HUES64 (cell line): ENCODE measurements around the gene LDHD. TPM values are rescaled to one million over a fixed set of nuclear protein-coding genes. Genes with fewer than 3 reads are reported as not detected.

Experiments
- H3K27ac ChIP-seq: 2 replicates; pipeline ENCODE4 v1.7.0; 2013; ENCODE audit warnings: low read depth, low read length, inconsistent platforms
- H3K27me3 ChIP-seq: 2 replicates; pipeline ENCODE4 v1.6.1; 2013; ENCODE audit warnings: mild to moderate bottlenecking, low read length; ENCODE audit not compliant: insufficient read depth
- H3K36me3 ChIP-seq: 2 replicates; pipeline ENCODE4 v1.6.1; 2013; ENCODE audit warnings: mild to moderate bottlenecking, low read length; ENCODE audit not compliant: insufficient read depth
- H3K4me1 ChIP-seq: 2 replicates; pipeline ENCODE4 v1.6.1; 2013; ENCODE audit warnings: mild to moderate bottlenecking, low read length, moderate library complexity; ENCODE audit not compliant: insufficient read depth
- H3K4me3 ChIP-seq: 2 replicates; pipeline ENCODE4 v1.5.1; 2013; ENCODE audit warnings: mild to moderate bottlenecking, low read length, moderate library complexity
- H3K9ac ChIP-seq: 2 replicates; pipeline ENCODE4 v1.6.1; 2013; ENCODE audit warnings: mild to moderate bottlenecking, low read depth, low read length
- H3K9me3 ChIP-seq: 2 replicates; pipeline ENCODE4 v1.6.1; 2013; ENCODE audit warnings: low read depth, low read length; ENCODE audit not compliant: insufficient read depth
- WGBS: fragments of 150-250, 120-280 bp; methylation state at CpG from one replicate; pipeline ENCODE4 v1.1.7; 2013; ENCODE audit warnings: missing lambda C conversion rate; 5-methylcytosine and 5-hydroxymethylcytosine counted together
- polyA plus RNA-seq, 2 experiments: library from polyadenylated mRNA; stranded (reverse); fragments of 50-300 nt; gene quantifications; one replicate each; pipeline ENCODE4 v1.2.3, GENCODE V29; 2013

The LDHD gene
- polyA plus RNA-seq (2013, experiment 1 of 2) = 2.1 TPM
- 4.1 TPM for polyA plus RNA-seq (2013, experiment 2 of 2)

GRCh38 chr16:75116081-75116910 lies at the start of gene LDHD:
Gene LDHD (minus strand): TSS chr16:75116780. CDS start chr16:75116720, 60 bp downstream.
- Histone ChIP-seq H3K27me3 (no peaks in the 10 kb centered on the region), H3K9ac (no peak within 1 kb of the TSS), H3K27ac (peak within 1 kb of the TSS; percentile 73; the same call in 1 of the 2 replicates), H3K9me3 (peaks cover 6% of the 10 kb centered on the region), H3K4me3 (peak within 1 kb of the TSS; percentile 43), H3K36me3 (no peaks in the 10 kb centered on the region), H3K4me1 (peaks cover 51% of the 10 kb centered on the region)
- 42% methylated on average over 15 of the region's 15 CpGs for WGBS

DNA sequence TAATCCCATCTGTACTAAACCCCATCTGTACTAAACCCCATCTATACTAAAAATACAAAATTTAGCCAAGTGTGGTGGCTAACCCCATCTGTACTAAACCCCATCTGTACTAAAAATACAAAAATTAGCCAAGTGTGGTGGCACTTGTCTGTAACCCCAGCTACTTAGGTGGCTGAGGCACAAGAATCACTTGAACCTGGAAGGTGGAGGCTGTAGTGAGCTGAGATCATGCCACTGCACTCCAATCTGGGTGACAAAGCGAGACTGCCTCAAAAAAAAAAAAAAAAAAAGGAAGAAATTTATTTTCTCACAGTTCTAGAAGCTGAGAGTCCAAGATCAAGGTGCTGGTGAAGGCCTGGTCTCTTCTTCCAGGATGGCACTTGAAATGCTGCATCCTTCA lies 43.8 kb upstream of the LDHD start:
- no peaks in the 10 kb centered on the region for H3K27me3 ChIP-seq
- H3K9ac ChIP-seq = no peak overlapping the region
- 100% methylated on average over 1 of the region's 1 CpG for WGBS
- H3K9me3 ChIP-seq = no peaks in the 10 kb centered on the region; the same call in 1 of the 2 replicates
- H3K36me3 ChIP-seq = peaks cover 31% of the 10 kb centered on the region
- H3K27ac ChIP-seq = no peak overlapping the region
- no peaks in the 10 kb centered on the region for H3K4me1 ChIP-seq
- no peak overlapping the region for H3K4me3 ChIP-seq

DNA sequence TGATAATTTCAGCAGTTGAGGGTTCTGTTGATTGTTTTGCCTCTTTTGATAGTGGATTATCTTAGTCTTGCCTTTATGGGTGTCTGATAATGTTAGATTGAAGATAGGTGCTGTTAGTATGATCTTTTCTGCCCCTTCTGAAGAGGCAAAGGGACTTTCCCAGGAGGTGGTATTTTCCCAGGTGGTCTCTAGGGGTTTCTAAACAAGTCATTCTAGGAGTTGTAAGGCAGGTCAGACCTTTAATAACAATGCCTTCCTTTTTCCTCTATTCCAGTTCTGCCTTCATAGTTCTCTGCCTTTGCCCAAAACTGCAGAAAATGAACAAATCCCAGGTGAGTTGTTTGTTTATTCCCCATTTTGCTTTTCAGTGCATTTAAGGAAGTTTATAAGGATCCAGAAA lies 36.1 kb upstream of the LDHD start:
- Histone ChIP-seq H3K4me1 (0 out of 2 replicates have a peak, but pooled peaks cover 3% of the 10 kb centered on the region), H3K36me3 (peaks cover 63% of the 10 kb centered on the region), H3K9me3 (peaks cover 24% of the 10 kb centered on the region), H3K4me3 (no peak overlapping the region), H3K27me3 (no peaks in the 10 kb centered on the region), H3K27ac (no peak overlapping the region), H3K9ac (no peak overlapping the region)

GRCh38 chr16:75151798-75152197 lies 35.2 kb upstream of the LDHD start:
- WGBS = 42% methylated on average over 2 of the region's 2 CpGs
- peaks cover 57% of the 10 kb centered on the region for H3K36me3 ChIP-seq
- no peak overlapping the region for H3K4me3 ChIP-seq
- H3K4me1 ChIP-seq = 0 out of 2 replicates have a peak, but pooled peaks cover 3% of the 10 kb centered on the region
- no peak overlapping the region for H3K27ac ChIP-seq
- no peaks in the 10 kb centered on the region for H3K27me3 ChIP-seq
- H3K9me3 ChIP-seq = peaks cover 24% of the 10 kb centered on the region
- H3K9ac ChIP-seq = no peak overlapping the region

GRCh38 chr16:75148311-75149195 lies 32.0 kb upstream of the LDHD start, which contains the start of gene ZFP1:
Gene ZFP1 (plus strand): TSS chr16:75148524. CDS start chr16:75152952, 4,428 bp downstream.
- under 1% methylated on average over 93 of the region's 93 CpGs for WGBS
- Histone ChIP-seq H3K4me3 (peak within 1 kb of the TSS; percentile 76), H3K9me3 (peaks cover 24% of the 10 kb centered on the region), H3K36me3 (peaks cover 31% of the 10 kb centered on the region), H3K27ac (peak within 1 kb of the TSS; percentile 92), H3K27me3 (no peaks in the 10 kb centered on the region), H3K4me1 (0 out of 2 replicates have a peak, but pooled peaks cover 3% of the 10 kb centered on the region), H3K9ac (peak within 1 kb of the TSS; percentile 83)

DNA sequence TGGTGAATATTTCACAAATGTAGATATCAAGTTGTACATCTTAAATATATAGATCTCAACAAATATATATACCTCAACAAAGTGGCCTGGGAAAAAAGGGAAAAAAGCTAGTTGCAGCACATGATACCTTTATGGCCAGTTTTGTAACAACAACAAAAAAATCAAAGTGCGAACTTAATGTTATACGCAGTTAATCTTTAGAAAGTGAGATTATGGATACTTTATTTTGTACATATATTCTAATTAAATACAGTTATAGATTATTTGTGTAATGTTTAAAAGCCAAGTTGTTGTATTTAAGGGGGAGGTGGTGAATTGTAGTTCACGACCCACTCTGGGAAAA lies 31.4 kb upstream of the LDHD start:
- Histone ChIP-seq H3K9me3 (peaks cover 24% of the 10 kb centered on the region), H3K9ac (no peak overlapping the region), H3K4me1 (0 out of 2 replicates have a peak, but pooled peaks cover 3% of the 10 kb centered on the region), H3K4me3 (peak overlapping the region; percentile 76), H3K27ac (no peak overlapping the region), H3K36me3 (peaks cover 25% of the 10 kb centered on the region), H3K27me3 (no peaks in the 10 kb centered on the region)
- 5% methylated on average over 1 of the region's 3 CpGs for WGBS

- Histone ChIP-seq H3K9ac (no peak overlapping the region), H3K27me3 (no peaks in the 10 kb centered on the region), H3K4me1 (0 out of 2 replicates have a peak, but pooled peaks cover 3% of the 10 kb centered on the region), H3K9me3 (no peaks in the 10 kb centered on the region), H3K36me3 (no peaks in the 10 kb centered on the region), H3K4me3 (no peak overlapping the region), H3K27ac (no peak overlapping the region)
- 95% methylated on average over 6 of the region's 6 CpGs for WGBS
These were observed 27.4 kb upstream of the LDHD start for GRCh38 chr16:75143941-75144340.

- Histone ChIP-seq H3K36me3 (no peaks in the 10 kb centered on the region), H3K9ac (no peak overlapping the region), H3K27ac (no peak overlapping the region), H3K27me3 (no peaks in the 10 kb centered on the region), H3K4me3 (no peak overlapping the region), H3K4me1 (0 out of 2 replicates have a peak, but pooled peaks cover 4% of the 10 kb centered on the region), H3K9me3 (no peaks in the 10 kb centered on the region)
- WGBS = 97% methylated on average over 5 of the region's 5 CpGs
These were observed 22.9 kb upstream of the LDHD start for GRCh38 chr16:75139498-75139897.

DNA sequence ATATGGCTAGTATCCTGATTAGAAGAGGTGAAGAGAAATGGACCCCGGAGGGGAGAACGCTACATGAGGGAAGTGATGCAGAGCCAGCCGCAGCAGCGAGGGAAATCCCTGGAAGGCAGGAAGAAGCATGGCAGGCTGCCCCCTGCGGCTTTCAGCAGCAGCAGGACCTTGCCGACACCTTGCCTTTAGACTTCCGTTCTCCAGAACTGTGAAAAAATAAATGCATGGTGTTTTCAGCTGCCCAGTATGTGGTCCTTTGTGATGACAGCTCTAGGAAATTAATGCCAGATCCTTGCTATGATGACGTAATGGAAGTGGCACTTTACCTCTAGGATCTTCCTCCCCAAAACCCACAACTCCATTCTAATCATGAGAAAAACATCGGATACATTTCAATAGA lies 22.1 kb upstream of the LDHD start:
- Histone ChIP-seq H3K36me3 (no peaks in the 10 kb centered on the region), H3K4me1 (0 out of 2 replicates have a peak, but pooled peaks cover 4% of the 10 kb centered on the region), H3K27me3 (no peaks in the 10 kb centered on the region), H3K9ac (no peak overlapping the region), H3K9me3 (no peaks in the 10 kb centered on the region), H3K27ac (no peak overlapping the region), H3K4me3 (no peak overlapping the region)
- WGBS = 41% methylated on average over 9 of the region's 9 CpGs

DNA sequence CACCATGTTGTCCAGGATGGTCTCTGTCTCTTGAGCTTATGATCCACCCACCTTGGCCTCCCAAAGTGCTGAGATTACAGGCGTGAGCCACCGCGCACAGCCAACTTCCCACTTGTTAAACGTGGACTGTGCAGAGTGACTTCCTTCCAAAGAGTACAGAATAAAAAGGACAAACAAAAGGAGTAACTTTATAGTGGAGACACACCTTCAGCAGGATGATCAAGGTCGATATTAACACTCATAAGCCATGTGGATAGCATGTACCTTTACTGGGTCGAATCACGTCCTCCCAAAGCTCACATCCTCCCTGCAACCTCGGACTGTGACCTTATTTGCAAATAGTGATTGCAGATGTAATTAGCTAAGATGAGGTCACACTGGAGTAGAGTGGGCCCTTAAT lies 21.7 kb upstream of the LDHD start:
- 92% methylated on average over 8 of the region's 8 CpGs for WGBS
- no peaks in the 10 kb centered on the region for H3K9me3 ChIP-seq
- no peaks in the 10 kb centered on the region for H3K27me3 ChIP-seq
- no peaks in the 10 kb centered on the region for H3K36me3 ChIP-seq
- 0 out of 2 replicates have a peak, but pooled peaks cover 4% of the 10 kb centered on the region for H3K4me1 ChIP-seq
- H3K27ac ChIP-seq = no peak overlapping the region
- H3K9ac ChIP-seq = no peak overlapping the region
- H3K4me3 ChIP-seq = no peak overlapping the region

- 56% methylated on average over 6 of the region's 7 CpGs for WGBS
- Histone ChIP-seq H3K27ac (no peak overlapping the region; the same call in 1 of the 2 replicates), H3K9ac (no peak overlapping the region), H3K4me3 (no peak overlapping the region), H3K4me1 (peaks cover 8% of the 10 kb centered on the region; the same call in 1 of the 2 replicates), H3K9me3 (peaks cover 23% of the 10 kb centered on the region; the same call in 1 of the 2 replicates), H3K27me3 (no peaks in the 10 kb centered on the region), H3K36me3 (no peaks in the 10 kb centered on the region)
These were observed 14.5 kb upstream of the LDHD start for GRCh38 chr16:75131081-75131480.
